ENCODE measurements around the gene IFT88. TPM values are rescaled to one million over a fixed set of nuclear protein-coding genes. Genes with fewer than 3 reads are reported as not detected.

Gene IFT88
- total RNA-seq, 1 experiment from 2014 or later: 12.3 TPM

DNA sequence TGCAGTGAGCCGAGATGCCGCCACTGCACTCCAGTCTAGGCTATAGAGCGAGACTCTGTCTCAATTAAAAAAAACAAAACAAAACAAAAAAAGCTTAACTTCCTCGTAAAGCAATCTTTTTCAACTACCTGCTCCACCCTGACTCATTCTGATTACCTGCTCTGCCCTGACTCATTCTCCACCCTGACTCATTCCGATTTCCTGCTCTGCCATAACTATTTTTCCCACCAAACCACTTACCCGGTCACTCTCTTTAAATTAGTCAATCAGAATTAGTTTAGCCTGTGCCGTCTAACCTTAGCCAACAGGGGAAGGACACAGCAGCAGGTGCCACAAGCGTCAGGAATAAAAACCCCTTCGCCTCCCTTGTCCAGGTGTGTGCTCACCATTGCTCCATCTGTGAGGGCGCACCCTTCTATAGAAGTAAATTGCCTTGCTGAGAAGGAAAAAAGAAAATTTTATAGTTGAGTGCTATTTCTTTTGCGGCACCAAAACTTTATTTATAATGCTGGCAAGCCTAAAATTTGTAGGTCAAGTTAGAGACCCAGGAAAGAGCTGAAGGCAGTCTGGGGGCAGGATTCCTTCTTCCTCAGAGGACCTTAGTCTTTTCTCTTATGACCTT is 1.7 kb upstream of the IFT88 start:
- Histone ChIP-seq H3K4me1 (ENCODE audit: control insufficient read depth, insufficient read depth, low read length) (0 out of 2 replicates have a peak, but pooled peaks cover 4% of the 10 kb centered on the region), H3K36me3 (ENCODE audit: control insufficient read depth, insufficient read depth, low read length) (peaks cover 2% of the 10 kb centered on the region; the same call in 1 of the 2 replicates), H3K9me3 (ENCODE audit: control insufficient read depth, insufficient read depth, low read depth, low read length) (no peaks in the 10 kb centered on the region), H3K27ac (ENCODE audit: low read length) (no peak overlapping the region), H3K27me3 (ENCODE audit: control insufficient read depth, insufficient read depth, low read length) (no peaks in the 10 kb centered on the region), H3K4me3 (ENCODE audit: low read depth in 2 of 2, low read length in 2 of 2) (no peak overlapping the region)
- ChIA-PET CTCF (no interaction called here), POLR2A (interaction anchor here (0.6 kb wide), 1 partner anchor 9 kb away, joined by 7 read pairs; no protein-coding TSS in a partner anchor)
- in situ Hi-C loops (cut with HindIII; ENCODE audit: low pct_unique_long_range_greater_than_20kb, low sequenced_read_pairs): no loop called here
- no TSS peak for BruUV-seq (replicated peaks)
- no peak for ATAC-seq
- no peak for DNase-seq (ENCODE audit: low read depth, low spot score)
- intact Hi-C loops (cut with micrococcal nuclease; ENCODE audit: unreplicated experiment): no loop called here
- no peak for TF ChIP-seq POLR2AphosphoS5 (IDR thresholded peaks at IDR 0.05; ENCODE audit: low read depth, low read length)

DNA sequence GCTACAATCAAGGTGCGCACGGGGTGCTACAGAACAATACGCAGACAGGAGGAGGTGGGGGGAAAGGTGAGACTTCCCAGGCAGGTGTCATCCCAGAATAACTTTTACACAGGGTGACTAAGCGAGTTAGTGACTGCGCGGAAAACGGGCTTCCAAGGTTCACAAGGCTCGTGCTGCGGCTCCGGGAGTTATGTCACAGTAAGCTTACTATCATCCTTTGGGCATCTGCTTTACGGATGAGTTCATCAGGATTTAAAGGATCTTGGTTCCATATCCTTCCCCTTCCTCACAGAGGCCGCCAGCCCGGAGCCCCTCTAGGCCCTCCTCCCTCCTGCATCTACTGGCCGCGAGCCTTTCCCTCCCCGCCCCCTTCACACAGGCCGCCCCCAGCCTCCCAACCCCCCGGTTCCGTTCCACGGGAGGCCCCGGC is 474 bp upstream of the IFT88 start:
- CTCF ChIA-PET: no interaction called here
- peak; percentile 73 for ATAC-seq
- in situ Hi-C loops (cut with HindIII; ENCODE audit: low pct_unique_long_range_greater_than_20kb, low sequenced_read_pairs): no loop called here

More for the DNA sequence above, 474 bp upstream of the IFT88 start:
- DNase-seq (ENCODE audit: low read depth, low spot score): no peak
- TSS peak; percentile 95 for BruUV-seq (replicated peaks)
- intact Hi-C loops (cut with micrococcal nuclease; ENCODE audit: unreplicated experiment): no loop called here
- 0 out of 2 replicates have a peak, but pooled peaks cover 4% of the 10 kb centered on the region for H3K4me1 ChIP-seq (ENCODE audit: control insufficient read depth, insufficient read depth, low read length)
- POLR2A ChIA-PET: no interaction called here
- H3K27ac ChIP-seq (ENCODE audit: low read length): peak overlapping the region; percentile 95
- peak overlapping the region; percentile 64 to 83 for H3K4me3 ChIP-seq (ENCODE audit: low read depth in 2 of 2, low read length in 2 of 2)
- TF ChIP-seq POLR2AphosphoS5 (IDR thresholded peaks at IDR 0.05; ENCODE audit: low read depth, low read length): no peak
- TF ChIP-seq, protein P1, sequence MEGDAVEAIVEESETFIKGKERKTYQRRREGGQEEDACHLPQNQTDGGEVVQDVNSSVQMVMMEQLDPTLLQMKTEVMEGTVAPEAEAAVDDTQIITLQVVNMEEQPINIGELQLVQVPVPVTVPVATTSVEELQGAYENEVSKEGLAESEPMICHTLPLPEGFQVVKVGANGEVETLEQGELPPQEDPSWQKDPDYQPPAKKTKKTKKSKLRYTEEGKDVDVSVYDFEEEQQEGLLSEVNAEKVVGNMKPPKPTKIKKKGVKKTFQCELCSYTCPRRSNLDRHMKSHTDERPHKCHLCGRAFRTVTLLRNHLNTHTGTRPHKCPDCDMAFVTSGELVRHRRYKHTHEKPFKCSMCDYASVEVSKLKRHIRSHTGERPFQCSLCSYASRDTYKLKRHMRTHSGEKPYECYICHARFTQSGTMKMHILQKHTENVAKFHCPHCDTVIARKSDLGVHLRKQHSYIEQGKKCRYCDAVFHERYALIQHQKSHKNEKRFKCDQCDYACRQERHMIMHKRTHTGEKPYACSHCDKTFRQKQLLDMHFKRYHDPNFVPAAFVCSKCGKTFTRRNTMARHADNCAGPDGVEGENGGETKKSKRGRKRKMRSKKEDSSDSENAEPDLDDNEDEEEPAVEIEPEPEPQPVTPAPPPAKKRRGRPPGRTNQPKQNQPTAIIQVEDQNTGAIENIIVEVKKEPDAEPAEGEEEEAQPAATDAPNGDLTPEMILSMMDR (IDR thresholded peaks at IDR 0.05): no peak
- TF ChIP-seq, protein P2, sequence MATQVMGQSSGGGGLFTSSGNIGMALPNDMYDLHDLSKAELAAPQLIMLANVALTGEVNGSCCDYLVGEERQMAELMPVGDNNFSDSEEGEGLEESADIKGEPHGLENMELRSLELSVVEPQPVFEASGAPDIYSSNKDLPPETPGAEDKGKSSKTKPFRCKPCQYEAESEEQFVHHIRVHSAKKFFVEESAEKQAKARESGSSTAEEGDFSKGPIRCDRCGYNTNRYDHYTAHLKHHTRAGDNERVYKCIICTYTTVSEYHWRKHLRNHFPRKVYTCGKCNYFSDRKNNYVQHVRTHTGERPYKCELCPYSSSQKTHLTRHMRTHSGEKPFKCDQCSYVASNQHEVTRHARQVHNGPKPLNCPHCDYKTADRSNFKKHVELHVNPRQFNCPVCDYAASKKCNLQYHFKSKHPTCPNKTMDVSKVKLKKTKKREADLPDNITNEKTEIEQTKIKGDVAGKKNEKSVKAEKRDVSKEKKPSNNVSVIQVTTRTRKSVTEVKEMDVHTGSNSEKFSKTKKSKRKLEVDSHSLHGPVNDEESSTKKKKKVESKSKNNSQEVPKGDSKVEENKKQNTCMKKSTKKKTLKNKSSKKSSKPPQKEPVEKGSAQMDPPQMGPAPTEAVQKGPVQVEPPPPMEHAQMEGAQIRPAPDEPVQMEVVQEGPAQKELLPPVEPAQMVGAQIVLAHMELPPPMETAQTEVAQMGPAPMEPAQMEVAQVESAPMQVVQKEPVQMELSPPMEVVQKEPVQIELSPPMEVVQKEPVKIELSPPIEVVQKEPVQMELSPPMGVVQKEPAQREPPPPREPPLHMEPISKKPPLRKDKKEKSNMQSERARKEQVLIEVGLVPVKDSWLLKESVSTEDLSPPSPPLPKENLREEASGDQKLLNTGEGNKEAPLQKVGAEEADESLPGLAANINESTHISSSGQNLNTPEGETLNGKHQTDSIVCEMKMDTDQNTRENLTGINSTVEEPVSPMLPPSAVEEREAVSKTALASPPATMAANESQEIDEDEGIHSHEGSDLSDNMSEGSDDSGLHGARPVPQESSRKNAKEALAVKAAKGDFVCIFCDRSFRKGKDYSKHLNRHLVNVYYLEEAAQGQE (IDR thresholded peaks at IDR 0.05; ENCODE audit: insufficient read depth in 1 of 2, low read depth in 2 of 2, low read length in 1 of 2): no peak
- TF ChIP-seq SIN3A (IDR thresholded peaks at IDR 0.05; ENCODE audit: borderline replicate concordance, insufficient read depth, low read depth, low read length): no peak
- TF ChIP-seq TCF7L2 (IDR thresholded peaks at IDR 0.05; ENCODE audit: low read depth, low read length): no peak
- H3K27me3 ChIP-seq (ENCODE audit: control insufficient read depth, insufficient read depth, low read length): no peaks in the 10 kb centered on the region
- no peaks in the 10 kb centered on the region; the same call in 1 of the 2 replicates for H3K9me3 ChIP-seq (ENCODE audit: control insufficient read depth, insufficient read depth, low read depth, low read length)
- peaks cover 2% of the 10 kb centered on the region; the same call in 1 of the 2 replicates for H3K36me3 ChIP-seq (ENCODE audit: control insufficient read depth, insufficient read depth, low read length)

Measured in Panc1 (cell line).